Suprapubic skin (tissue), 4 donors: ENCODE data around the gene MET.

Experiments used
- EP300 ChIP-seq: sonication (generic); formaldehyde crosslinking; IDR thresholded peaks from one replicate; pipeline ENCODE4 v1.6.1; 2017; ENCODE audit warnings: antibody characterized with exemption
- POLR2A ChIP-seq, 2 donors: fragments of 450-650 bp; IDR thresholded peaks; one replicate each; pipeline ENCODE4 v1.6.1; 2017; ENCODE audit warnings: antibody characterized with exemption in 2 of 2, mild to moderate bottlenecking in 2 of 2, moderate library complexity in 2 of 2
- POLR2AphosphoS5 ChIP-seq, 3 donors: sonication (generic); formaldehyde crosslinking; IDR thresholded peaks; one replicate each; pipeline ENCODE4 v1.6.1; 2017; ENCODE audit warnings: antibody characterized with exemption in 3 of 3
- TF ChIP-seq, protein P1 (sequence below), 2 donors: fragments of 200-600 bp in 1 of 2; fragments of 450-650 bp in 1 of 2; sonication (generic) in 1 of 2; IDR thresholded peaks; one replicate each; pipeline ENCODE4 v1.5.1; 2016 to 2019; ENCODE audit warnings: antibody characterized with exemption in 2 of 2, mild to moderate bottlenecking in 1 of 2, moderate library complexity in 1 of 2

DNA sequence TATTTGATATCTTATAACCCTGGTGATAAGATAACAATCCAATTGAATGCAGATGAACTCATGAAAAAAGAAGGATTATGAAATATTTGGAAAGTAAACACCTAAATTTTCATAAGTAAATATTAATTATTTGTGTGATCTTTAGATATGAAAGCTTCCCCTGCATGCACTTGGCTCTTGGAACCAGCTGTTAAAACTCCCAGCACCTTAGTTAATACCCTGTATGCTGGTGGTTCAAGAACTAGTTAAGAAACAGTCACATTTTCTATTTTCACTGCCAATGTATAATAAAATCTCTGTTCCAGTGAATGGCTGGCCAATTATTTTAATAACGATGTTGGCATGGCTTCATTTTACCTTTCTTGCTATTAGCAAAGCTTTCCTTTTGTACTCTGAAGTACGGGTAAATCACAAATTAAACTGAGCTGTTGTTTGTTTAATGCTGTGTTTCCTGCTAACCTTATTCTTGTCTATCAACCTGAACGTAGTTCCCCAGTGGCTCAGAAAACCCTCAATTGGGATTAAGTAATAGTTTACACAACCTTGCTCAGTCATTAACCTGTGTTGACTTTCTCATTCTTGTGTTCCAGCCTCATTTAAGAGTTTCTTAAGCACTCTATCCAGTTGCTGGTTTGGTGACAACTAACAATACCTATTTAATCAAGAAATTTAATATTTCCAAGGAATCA lies 38.9 kb downstream of the MET start:
- TF ChIP-seq, protein P1, sequence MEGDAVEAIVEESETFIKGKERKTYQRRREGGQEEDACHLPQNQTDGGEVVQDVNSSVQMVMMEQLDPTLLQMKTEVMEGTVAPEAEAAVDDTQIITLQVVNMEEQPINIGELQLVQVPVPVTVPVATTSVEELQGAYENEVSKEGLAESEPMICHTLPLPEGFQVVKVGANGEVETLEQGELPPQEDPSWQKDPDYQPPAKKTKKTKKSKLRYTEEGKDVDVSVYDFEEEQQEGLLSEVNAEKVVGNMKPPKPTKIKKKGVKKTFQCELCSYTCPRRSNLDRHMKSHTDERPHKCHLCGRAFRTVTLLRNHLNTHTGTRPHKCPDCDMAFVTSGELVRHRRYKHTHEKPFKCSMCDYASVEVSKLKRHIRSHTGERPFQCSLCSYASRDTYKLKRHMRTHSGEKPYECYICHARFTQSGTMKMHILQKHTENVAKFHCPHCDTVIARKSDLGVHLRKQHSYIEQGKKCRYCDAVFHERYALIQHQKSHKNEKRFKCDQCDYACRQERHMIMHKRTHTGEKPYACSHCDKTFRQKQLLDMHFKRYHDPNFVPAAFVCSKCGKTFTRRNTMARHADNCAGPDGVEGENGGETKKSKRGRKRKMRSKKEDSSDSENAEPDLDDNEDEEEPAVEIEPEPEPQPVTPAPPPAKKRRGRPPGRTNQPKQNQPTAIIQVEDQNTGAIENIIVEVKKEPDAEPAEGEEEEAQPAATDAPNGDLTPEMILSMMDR (IDR thresholded peaks at IDR 0.05): no peak
- TF ChIP-seq EP300 (no peak), POLR2AphosphoS5 (IDR thresholded peaks at IDR 0.05) (no peak), POLR2A (IDR thresholded peaks at IDR 0.05) (no peak)
